Suprapubic skin (tissue), 3 donors: Measurements from ENCODE around the gene SLC22A25.
"Not testable (repeated sequence)": the region's sequence is repeated elsewhere in the genome, so short reads cannot be mapped to it uniquely, and the experiment has no call there.

Source experiments
- EP300 ChIP-seq: sonication (generic); formaldehyde crosslinking; IDR thresholded peaks from one replicate; pipeline ENCODE4 v1.6.1; 2017; ENCODE audit warnings: antibody characterized with exemption
- POLR2A ChIP-seq, 2 donors: fragments of 450-650 bp; IDR thresholded peaks; one replicate each; pipeline ENCODE4 v1.6.1; 2017; ENCODE audit warnings: antibody characterized with exemption in 2 of 2, mild to moderate bottlenecking in 2 of 2, moderate library complexity in 2 of 2
- TF ChIP-seq, protein P1 (sequence below), 2 donors: fragments of 200-600 bp in 1 of 2; fragments of 450-650 bp in 1 of 2; sonication (generic) in 1 of 2; IDR thresholded peaks; one replicate each; pipeline ENCODE4 v1.5.1; 2016 to 2019; ENCODE audit warnings: antibody characterized with exemption in 2 of 2, mild to moderate bottlenecking in 1 of 2, moderate library complexity in 1 of 2

DNA sequence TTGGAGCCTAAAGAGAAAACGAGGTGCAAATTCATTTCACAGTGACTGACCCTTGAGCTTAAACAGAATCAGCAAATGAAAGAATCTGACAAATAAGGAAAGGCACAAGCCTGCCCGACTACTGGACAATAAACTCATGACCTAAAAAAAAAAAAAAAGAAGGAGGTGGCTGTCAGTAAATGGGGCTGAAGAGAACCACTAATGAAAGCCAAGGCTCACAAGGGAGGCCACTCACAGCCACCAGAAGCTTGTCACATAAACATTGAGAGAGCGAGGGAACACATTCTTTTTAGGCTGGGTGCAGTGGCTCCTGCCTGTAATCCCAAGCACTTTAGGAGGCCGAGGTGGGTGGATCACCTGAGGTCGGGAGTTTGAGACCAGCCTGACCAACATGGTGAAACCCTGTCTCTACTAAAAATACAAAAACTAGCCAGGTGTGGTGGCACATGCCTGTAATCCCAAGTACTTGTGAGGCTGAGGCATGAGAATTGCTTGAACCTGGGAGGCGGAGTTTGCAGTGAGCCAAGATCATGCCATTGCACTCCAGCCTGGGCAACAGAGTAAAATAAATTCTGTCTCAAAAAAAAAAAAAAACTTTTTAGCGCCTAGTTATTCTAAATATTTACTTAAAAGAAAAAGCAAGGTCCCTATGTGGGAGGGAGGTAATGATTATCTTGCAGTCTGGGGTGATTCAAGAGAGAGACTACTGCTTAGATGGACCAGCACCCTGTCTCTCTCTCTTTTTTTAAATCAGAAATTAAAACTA is 4.0 kb upstream of the SLC22A25 start:
- TF ChIP-seq POLR2A (IDR thresholded peaks at IDR 0.05); EP300: not testable (repeated sequence)
- TF ChIP-seq, protein P1, sequence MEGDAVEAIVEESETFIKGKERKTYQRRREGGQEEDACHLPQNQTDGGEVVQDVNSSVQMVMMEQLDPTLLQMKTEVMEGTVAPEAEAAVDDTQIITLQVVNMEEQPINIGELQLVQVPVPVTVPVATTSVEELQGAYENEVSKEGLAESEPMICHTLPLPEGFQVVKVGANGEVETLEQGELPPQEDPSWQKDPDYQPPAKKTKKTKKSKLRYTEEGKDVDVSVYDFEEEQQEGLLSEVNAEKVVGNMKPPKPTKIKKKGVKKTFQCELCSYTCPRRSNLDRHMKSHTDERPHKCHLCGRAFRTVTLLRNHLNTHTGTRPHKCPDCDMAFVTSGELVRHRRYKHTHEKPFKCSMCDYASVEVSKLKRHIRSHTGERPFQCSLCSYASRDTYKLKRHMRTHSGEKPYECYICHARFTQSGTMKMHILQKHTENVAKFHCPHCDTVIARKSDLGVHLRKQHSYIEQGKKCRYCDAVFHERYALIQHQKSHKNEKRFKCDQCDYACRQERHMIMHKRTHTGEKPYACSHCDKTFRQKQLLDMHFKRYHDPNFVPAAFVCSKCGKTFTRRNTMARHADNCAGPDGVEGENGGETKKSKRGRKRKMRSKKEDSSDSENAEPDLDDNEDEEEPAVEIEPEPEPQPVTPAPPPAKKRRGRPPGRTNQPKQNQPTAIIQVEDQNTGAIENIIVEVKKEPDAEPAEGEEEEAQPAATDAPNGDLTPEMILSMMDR (IDR thresholded peaks at IDR 0.05): not testable (repeated sequence)
